GM12873 (cell line): ENCODE data around the gene CHST15.

ENCODE experiments used
- CTCF ChIP-seq: IDR thresholded peaks from 2 replicates; pipeline ENCODE4 v1.5.1; 2012; ENCODE audit warnings: low read depth, mild to moderate bottlenecking, moderate library complexity, low read length, control low read depth; ENCODE audit not compliant: insufficient read depth; ENCODE audit errors: missing control alignments

Gene CHST15

GRCh38 chr10:124015991-124016390, 77.4 kb downstream of the CHST15 start:
- TF ChIP-seq CTCF = no peak

GRCh38 chr10:124014416-124015154, 78.8 kb downstream of the CHST15 start:
- no peak for TF ChIP-seq CTCF

- no peak for TF ChIP-seq CTCF
Observed at GRCh38 chr10:124013916-124014315, 79.5 kb downstream of the CHST15 start.

- TF ChIP-seq CTCF = no peak
Observed at GRCh38 chr10:124012991-124013390, 80.4 kb downstream of the CHST15 start.

- no peak for TF ChIP-seq CTCF
Observed at GRCh38 chr10:124012583-124012982, 80.8 kb downstream of the CHST15 start.

- no peak for TF ChIP-seq CTCF
Observed at GRCh38 chr10:124012066-124012465, 81.3 kb downstream of the CHST15 start.

- TF ChIP-seq CTCF = no peak
Observed at GRCh38 chr10:124011464-124011863, 81.9 kb downstream of the CHST15 start.
